HuH-7 (cell line): ENCODE measurements around the gene RYR2.

Experiments used
- DNase-seq: peaks from one replicate; pipeline ENCODE4 v3.0.0; 2011; ENCODE audit warnings: low spot score

RYR2 gene

DNA sequence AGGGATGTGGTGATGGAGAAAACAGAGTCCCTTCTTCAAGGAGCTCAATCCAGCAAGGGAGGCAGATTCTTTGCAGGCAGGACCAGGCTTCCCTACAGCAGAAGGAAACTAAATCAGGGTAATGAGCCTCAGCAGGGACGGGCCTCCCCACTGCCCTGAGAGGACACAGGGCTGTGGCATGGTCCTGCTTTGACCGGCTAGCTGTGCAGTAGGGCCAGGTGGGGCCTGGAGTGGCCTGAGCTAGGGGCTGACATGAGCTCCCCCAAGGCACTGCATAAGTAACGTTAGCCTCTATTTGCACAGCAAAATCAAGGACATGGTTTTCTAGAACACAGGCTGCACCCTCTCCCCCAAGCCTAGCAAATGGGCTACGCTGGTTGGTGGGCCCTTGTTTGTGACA lies 162.9 kb downstream of the RYR2 start:
- DNase-seq: no peak

DNA sequence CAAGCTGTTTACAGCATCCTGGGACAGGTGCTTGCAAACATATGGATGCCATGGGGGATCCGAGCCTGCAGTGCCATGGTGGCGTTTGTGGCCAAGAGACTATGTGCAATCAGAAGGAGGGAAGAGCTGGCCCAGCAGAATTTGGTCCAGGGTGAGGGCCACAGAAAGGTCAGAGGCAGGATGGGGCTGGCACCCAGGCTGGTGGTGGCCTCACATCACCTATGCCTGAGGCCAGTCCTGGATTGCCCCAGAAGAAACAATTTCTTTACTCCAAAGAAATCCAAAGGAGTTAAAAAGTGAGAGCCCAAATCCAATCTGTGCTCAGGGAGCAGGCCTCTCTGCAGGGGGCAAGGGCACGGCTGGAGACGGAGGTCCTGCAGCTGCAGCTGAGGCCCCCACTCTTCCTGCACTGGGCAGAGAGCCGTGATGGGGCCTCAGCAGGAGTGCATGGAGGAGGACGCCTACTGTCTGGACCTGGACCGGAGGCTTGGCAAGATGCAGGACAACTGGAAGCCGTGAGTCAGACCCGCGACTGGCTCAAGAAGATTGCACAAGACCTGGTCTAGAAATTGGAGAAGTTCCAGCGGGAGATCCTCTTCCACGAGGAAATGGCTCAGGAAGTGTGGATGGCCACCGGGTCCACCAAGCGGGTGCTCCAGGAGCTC lies 163.5 kb downstream of the RYR2 start:
- no peak for DNase-seq

DNA sequence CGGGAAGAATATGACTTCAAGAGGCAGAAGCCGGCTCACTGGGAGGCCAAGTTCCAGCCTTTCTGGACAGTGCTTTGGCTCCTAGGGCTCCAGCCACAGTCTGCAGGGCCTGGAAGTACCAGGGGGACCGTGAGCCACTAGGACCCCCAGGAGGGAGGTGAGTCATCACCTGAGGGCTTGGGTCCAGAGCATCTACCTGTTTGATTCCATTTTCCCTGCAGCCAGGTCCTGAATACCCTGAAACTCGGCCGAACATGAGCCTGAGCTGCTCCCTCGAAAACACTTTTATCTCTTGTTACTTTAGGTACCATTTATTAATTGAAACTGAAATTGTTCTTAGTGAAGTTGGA lies 164.1 kb downstream of the RYR2 start:
- DNase-seq: no peak

DNA sequence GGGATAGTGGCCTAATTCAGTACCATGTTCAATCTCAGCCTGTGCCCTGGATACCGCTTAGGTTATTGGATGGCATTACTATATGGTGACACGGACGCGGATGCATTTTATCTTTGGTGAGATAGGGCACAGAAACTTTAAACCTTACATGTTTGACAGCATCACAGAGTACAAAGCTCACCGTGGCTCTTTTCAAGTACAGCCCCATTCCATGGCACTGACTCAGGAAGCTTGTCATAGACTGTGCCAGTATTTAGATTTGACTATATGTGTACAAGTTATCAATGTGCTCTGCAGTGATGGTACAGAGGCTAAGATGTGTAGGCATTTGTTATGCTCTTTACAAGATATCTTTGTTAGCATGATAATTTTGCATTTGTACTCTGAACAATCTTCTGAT lies 169.0 kb downstream of the RYR2 start:
- DNase-seq: no peak

DNA sequence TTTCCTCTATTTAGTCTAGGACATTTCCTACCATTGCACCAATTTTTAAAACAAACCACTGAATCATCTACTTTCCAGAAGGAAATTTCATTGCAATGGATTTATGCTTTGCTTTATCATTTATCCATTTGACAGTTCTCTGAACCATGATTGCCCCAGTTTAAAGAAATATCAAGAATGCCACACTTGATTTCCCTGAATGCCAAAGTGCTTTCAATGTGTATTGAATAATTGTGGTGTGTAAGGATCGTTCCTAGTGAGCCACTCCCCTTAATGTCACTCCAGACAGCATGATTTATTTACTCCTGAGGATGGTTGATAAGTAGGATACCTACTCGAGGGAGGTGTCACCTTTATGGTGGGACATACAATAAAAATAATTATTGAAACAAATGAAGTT lies 169.6 kb downstream of the RYR2 start:
- DNase-seq: no peak

DNA sequence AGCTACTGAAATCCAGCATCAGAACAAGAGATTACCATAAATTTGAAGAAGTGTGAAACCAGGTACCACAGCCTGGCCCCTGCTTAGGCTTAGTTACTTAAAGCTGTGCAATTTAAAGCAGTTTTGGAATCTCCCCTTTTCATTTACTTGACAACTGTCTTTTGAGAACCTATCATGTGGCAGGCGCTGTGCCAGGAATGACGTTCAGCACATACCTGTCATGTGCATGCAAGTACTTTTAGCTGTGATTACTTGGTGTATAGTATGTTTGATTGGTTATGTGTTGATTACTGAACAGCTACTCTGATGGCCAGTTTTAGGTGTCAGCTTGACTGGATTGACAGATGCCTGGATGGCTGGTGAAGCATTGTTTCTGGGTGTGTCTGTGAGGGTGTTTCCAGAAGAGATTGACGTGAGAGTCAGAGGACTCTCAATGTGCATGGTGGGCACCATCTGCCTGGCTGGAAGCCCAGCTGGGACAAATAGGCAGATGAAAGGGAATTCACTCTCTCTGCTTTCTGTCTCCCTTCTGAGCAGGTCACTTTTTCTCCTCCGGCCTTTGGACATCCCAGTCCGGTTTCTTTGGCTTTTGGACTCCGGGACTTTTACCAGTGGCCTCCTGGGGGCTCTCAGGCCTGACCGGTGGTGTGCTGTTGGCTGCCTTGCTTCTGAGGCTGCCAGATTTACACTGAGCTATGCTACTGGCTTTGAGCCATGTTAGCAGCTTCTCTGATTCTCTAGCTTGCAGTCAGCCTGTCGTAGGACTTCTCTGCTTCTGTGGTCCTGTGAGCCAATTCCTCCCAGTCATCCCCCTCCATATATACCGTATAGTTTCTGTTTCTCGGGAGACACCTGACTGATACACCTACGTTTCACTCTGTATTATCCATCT lies 178.0 kb downstream of the RYR2 start:
- DNase-seq: no peak

DNA sequence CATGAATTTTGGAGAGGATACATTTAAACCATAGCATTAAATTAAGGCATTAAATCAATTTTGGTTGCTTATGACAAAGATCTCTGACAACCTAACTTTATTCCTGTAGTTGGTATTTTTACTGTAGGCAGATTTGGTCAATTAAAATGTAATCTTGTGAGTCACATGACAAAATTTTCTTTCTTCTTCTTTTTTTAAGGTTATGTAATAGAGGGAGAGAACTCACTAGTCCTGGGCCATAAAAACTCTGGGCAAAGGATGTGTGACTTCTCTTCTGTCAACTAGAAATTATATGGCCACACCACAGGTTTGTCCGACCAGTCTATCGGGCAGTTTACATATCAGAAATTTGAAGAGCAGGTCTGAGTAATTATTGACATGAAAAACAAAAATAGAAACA lies 181.4 kb downstream of the RYR2 start:
- DNase-seq: no peak

DNA sequence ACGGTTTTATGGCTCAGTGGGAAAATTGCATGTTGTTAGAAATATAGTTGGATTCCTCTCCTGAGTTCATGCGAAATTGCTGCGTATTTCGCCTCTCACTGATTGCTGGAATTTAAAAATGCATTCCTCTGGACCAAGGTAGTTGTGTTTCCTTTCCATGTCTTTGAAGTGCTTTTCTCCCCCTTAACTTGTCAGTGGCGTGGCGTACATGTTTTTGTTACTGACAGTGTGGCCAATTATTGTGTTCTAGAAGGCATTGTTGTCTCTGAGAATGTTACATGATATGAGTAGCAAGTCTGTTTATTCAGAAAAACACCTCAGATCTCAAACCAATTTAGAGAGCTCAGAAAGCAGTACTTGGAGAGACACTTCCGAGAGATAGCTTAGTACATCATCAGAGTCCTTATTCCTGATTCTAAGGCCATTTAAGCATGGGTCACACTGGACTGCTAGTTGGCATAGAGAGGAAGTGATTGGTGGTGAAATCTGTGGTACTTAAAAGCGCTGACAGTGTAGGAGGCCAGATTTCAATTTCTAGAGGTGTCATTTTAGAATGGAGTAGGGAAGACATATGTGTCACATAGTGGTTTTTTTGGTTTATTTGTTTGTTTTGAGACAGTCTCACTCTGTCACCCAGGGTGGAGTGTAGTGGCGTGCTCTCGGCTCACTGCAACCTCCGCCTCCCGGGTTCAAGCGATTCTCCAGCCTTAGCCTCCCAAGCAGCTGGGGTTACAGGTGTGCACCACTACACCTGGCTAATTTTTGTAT lies 184.4 kb downstream of the RYR2 start:
- no peak for DNase-seq

DNA sequence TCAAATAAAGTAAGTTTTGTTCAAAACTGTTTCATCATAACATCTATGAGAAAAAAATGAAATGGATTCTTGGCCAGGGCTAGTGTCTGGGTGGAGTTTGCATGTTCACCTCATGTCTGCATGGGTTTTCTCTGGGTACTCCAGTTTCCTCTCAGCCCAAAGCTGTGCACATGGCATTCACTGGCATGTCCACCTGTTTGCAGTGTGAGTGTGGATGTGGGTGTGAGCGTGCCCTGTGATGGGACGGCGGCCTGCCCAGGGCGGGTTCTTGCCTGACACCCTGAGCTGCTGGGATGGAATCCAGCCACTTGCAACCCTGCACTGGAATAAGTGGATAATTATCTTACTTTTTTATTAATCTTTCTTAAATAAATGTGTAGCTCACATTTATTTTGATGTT lies 185.5 kb downstream of the RYR2 start:
- DNase-seq: no peak

DNA sequence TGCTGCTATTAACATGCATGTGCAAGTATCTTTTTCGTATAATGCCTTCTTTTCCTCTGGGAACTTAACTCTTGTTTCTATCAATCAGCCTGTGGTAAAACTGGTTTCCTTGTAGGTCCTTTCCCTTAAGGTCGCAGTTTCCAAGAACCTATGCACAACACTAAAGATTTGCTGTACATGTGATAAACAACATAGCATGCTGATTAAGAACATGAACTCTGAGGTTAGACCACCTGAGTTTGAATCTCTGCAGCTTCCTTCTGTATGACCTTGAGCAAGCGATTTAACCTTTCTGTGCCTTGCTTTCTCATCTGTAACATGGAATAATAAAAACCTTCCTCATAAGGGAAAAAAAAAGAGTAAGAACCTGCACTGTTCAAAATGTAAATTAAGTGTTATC lies 186.4 kb downstream of the RYR2 start:
- no peak for DNase-seq

DNA sequence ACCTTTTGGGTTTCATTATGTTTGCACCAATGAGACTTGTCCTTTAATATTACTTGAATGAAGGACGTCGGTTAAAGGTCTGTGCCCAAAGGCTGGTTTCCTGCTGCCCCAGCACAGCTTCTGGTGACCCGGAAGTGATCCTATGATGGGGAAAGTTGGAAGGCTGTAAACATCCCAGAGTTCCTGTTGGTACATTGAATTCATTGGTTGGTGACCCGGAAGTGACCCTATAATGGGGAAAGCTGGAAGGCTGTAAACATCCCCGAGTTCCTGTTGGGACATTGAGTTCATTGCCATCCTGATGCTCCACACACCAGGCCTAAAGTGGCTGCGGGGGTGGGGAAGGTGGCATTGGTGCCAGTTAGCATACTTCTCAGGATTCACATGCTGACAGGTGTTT lies 187.3 kb downstream of the RYR2 start:
- DNase-seq: no peak

DNA sequence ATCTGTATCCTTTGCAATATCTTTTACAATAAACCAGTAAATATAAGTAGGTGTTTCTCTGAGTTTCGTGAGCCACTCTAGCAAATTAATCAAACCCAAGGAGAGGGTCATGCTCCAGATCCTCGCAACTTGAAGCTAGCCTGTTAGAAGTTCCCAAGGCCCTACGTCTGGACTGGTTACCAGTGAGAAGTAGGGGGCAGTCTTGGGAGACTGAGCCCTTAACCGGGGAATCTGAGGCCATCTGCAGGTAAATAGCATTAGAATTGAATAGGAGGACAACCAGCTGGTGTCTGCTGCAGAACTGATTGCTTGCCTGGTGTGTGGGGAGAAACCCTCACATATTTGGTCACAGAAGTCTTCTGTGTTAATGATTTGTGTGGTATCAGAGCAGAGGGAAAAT lies 190.5 kb downstream of the RYR2 start:
- no peak for DNase-seq

DNA sequence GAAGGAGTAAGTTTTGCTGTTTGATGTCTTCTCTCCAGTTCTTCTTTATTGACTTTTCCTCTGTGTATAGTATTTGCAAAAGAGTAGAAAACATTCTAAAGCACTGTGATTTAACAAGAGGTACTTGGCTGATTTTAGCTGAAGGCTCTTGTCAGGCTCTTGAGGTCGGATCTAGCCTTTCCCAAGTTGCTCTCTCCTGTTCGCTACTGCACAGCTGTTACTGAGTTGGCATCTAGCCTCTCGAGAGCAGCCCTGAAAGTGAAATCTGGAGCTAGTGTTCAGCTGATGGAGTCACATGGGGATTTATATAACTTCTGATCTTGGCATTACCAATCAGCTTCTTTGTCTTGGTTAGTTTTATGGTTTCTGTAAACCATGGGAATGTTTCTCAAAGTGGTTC lies 193.1 kb downstream of the RYR2 start:
- no peak for DNase-seq

DNA sequence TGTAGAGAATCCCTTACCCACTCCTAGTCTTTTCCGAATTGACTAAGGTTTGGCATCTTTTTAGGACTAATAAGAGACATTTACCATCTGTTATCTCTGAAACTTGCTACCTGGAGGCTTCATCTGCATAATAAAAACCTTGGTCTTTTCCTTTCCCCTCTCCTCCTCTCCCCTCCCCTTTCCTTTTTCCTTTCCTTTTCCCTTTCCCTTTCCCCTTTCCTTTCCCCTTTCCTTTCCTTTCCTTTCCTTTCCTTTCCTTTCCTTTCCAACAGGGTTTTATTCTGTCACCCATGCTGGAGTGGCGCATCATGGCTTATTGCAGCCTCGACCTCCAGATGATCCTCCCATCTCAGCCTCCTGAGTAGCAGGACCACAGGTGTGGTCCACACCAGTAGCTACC lies 195.7 kb downstream of the RYR2 start:
- no peak for DNase-seq

DNA sequence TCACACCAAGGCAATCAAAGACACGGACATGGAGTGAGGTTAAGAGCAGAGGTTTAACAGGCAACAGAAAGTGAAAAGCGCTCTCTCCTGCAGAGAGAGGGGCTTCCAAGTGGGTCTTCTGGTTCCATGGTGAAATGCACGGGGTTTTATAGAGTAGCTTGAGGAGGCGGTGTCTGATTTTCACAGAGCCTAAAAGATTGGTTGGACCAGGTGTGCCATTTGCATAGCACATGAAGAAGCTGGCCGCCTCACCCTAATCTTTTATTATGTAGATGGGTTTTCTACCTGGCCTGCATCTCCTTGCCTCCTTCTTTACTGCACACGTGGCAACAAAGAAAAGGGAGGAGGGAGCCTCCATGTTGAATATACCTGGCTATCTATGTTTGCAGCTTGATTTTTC lies 197.3 kb downstream of the RYR2 start:
- DNase-seq: no peak

DNA sequence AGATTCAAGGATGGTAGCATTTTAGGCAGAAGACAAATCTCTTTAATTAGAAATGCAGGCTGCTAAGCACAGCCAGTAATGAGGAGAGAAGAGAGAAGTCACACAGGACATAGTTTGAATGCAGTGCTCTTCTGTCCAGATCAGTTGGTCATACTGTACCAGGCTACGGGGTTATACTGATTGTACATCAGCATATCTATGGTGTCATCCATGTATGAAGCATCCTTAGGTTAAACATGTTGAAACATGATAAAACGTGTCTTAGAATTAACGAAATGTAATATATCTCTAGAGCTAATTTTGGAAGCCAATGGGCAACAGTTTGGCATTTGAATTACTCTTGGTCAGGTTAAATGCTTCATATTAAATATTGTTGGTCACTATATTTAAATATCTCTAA lies 199.1 kb downstream of the RYR2 start:
- no peak for DNase-seq

DNA sequence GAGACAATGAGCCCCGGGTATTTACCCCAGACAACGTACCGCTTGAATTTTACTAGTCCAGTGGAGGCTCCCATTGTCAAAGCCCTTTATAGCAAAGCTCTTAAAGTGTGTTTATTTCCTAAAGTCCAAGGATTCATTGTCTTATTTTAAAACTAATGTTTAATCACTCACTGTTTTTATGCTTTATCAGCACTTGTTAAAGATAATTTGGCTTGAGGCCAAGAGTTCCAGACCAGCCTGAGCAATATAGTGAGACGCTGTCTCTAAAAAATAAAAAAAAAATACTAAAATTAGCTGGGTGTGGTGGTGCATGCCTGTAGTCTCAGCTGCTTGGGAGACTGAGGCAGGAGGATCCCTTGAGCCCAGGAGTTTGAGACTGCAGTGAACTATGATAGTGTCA lies 202.8 kb downstream of the RYR2 start:
- DNase-seq: no peak

DNA sequence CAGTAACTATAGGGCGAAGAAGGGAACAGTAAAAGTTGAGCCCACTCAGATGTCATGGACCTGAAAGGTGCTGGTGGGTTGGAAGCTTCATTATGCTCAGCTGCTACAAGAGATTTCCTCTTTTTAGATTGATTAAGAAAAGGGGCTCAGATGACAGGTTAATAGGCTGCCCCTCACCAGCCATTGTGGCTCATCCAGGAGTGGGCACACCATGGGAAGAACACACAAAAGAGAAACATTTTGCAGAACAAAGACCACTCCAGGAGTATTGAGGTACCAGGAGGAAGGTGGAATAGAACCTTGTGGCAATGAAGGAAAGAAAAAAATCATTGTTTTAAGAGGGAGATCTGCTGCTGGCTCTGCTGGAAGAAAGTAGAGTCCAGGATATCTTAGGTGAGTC lies 205.5 kb downstream of the RYR2 start:
- DNase-seq: no peak

DNA sequence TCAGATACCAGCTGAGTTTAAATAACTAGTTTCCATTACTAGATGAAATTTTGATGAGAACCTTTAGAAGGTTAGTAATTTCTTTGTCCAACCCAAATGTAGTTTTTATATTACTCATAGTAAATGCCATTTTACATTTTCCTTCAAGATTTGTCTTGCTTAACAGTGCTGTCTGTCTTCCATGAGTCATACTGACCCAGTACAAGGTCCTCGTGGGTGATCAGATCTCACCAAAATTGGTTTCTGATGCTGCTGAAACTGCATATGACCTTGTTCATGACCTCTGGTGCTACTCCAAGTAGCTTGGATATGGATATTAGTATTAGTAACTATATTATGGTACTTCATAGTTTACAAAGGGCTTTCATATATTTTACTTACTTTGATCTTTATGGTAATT lies 207.1 kb downstream of the RYR2 start:
- DNase-seq: no peak

DNA sequence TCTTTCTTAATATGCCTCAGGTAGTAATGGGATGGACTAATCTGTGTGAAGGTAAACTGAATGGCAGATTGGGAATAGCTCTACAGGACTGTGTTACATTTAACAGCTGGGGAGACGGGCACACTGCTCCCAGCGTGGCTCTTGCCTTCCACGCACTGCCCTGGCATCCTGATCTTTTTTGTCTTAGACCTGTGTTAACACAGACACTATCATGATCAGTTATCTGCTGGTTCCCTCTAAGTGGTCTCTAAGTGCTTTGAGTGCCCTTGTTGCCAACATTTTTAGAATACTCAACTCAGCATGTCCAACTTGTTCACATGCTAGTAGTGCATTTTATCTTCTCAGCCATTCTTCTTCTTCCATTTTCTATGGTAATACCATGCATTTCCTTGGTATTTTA lies 208.1 kb downstream of the RYR2 start:
- DNase-seq: no peak

DNA sequence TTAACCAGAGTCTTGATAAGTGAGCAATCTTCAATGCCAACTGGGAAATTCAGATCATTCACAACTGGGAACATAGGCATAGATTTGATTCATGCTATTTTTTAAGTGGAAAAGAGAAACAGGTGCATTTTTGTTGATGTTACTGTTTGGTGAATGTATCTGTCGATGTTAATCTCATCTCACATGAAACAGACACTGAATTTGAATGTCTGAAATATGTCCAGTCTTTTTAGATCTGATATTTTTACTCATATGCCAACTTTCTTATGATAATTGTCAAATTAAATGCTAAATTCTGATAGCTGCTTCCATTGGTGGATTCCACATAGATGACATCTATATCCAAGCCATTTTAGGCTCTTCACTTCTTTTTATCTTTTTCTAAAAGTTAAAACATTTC lies 213.1 kb downstream of the RYR2 start:
- no peak for DNase-seq

DNA sequence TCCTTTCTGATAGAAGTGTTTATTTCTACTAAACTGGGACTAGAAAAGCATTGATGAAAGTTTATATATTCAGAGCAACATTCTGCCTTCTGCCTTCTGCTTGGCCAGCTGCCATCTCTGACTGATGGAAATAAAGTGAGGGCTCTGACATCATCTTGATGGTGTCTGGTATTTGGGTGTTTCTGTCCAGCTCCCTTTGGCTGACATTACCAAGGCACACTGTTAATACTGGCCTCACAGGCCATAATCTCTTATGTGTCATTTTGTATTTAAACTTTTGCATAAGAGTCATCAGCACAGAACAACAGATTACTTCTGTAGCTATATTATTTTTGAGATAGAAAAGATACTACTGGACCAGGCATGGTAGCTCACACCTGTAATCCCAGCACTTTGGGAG lies 216.9 kb downstream of the RYR2 start:
- no peak for DNase-seq

DNA sequence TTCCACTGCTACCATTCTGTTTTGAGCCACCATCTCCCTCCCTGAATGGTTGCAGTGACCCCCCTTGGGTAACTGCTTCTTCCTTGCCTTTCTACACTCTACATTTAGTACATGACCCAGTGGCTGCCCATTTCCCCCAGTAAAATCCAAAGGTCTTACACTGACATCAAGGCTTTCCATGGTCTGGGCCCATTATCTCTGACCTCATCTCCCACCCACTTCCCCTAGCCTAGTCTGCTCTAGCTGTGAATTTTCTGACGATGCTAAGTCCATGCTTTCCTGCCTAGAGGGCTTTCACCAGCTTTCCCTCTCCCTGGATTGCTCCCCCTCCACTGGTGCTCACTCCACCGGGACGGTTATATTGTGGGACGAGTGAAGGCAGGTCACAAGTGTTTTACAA lies 219.2 kb downstream of the RYR2 start:
- no peak for DNase-seq
